NCI-H69 (cell line): ENCODE data around the gene S100A7A.
"Not testable (repeated sequence)": the region's sequence is repeated elsewhere in the genome, so short reads cannot be mapped to it uniquely, and the experiment has no call there.

Source experiments
- DNase-seq: peaks from one replicate; lab custom pipeline; 2025; lab: John Stamatoyannopoulos, UW

The S100A7A gene

DNA sequence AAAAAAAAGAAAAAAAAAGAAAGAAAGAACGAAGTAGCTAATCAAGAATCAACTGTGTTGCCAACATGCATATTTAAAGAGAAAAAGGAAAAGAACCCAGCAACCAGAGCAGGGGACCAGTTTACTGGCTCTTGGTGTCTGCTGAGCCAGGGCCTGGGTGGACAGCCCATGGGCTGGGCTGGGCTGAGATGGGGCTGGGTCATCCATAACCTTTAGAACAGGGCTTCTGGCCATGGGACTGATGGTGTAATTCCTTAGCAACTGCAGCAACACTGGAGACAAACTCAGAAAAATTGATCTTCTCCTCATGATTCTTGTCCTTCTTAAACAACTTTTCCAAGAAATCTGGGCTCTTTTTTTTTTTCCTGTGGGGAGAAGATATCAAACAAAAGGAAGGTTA is 10.5 kb downstream of the S100A7A start:
- DNase-seq: no peak

DNA sequence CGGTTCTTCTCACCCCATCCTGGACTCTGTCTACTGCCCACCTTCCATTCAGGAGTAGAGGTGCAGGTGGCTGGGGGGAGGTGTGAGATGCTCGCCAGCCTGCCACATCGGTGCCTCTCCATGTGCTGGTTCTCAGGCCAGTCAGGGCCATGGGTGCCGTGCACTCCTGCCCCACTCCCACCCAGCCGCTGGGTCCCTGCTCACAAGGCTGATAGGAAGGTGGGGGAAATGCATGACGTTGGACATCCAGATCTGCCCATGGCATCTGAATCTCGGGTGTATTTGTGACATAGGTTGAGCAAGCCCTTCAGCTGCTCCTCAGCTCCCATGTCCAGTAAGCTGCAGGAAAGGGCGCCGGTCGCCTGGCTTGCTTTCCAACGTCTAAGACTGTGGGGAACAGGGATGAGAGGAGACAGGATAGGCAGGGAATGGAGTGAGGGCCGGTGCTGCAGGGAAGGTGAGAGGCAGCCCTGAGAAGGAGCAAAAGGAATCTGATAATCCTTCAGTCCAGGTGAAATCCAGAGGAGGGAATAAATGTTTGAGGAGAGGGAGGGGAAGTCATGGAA is 11.8 kb downstream of the S100A7A start:
- peak; percentile 21 for DNase-seq

DNA sequence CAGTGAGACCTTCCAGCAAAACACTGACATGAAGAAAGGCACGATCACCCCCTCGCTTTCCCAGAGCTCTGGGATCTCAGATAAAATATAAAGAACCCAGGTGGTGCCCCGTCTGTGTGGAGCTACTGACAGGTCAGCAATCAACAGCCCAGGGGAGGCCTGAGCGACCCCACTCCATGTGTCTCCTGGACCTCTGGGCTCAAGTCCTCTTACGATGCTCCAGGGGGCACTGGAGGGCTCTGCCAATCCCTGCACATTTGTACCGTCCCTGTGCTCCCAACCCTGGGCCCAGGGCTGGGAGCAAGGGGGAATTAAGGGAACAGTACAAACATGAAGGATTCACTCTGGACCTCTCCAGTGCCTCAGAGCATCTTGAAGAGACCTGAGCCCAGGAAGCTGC is 12.5 kb downstream of the S100A7A start:
- peak; percentile 78 for DNase-seq

DNA sequence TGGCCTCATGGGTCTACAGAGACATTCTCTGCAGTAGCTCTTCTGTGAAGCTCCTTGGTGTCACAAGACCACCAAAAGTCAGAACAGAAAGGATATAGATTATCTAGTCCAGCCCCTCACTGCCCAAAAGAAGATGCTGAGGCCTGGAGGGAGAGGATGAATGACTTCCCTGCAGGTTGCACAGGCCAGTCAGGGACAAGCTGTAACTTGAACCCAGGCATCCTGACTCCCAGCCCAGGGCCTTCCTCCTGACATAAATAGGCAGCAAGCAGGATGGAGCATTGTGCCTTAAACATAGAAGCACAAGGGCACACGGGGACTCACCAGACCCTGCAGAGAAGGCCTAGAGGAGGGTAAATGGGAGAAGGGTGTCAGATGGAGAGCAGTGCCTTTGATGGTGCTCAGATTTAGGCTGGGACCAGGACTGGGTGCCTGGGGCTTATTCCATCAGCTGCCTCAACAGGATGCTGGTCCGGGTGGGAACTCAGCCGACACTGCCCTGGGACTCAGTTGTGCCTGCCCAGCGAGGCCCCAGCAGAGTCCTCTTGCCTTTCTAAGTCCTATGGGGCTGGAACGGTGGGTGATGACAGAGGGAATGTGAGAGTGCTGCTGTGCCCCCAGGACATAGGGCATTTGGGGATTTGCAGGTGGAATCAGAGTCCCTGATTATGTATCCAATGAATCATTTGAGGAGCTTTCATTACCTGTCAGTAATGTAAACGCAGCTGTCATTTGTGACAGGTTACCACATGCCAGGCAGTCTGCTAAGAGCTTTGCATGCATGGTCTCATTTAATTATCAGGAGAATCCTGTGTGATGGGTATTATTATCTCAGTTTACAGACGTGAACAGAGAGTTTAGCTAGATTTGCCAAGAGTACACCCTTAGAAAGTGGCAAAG is 13.2 kb downstream of the S100A7A start:
- DNase-seq: peak; percentile 99

DNA sequence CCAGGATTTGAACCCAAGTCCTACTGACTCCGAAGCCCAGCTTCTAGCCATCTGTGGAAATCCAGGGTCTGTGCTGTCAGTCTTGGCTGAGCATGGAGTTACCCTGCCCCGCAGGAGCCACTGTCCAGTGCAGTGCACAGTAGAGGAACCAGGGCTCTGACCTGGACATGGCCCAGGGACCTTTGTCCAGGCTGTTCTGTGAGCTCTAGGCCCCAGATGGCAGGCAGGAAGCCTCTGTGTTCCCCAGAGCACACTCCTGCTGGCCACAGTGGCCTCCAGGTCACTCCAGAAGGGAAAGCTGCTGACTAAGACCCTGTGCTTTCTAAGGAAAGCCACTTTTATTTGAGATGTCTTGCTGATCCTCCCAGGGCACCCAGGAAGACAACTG is 13.8 kb downstream of the S100A7A start:
- no peak for DNase-seq

DNA sequence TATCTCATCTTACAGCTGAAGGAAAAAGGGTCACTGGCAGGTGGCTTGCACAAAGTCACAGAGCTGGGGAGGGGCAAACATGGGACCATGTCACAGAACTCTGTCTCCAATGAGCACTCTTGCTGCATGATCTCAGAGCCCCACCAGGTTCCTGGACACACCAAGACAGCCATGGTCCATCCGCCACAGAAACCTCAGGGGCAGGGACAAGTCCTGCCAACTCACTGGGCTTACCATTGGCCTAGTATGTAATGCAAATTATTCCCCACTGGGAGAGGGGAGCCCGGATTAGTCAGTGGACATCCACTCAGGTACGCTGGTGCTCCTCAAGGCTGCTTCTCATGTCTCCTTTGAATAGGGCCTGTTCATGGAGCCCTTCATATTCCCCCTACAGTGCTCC is 14.2 kb downstream of the S100A7A start:
- DNase-seq: peak; percentile 67

DNA sequence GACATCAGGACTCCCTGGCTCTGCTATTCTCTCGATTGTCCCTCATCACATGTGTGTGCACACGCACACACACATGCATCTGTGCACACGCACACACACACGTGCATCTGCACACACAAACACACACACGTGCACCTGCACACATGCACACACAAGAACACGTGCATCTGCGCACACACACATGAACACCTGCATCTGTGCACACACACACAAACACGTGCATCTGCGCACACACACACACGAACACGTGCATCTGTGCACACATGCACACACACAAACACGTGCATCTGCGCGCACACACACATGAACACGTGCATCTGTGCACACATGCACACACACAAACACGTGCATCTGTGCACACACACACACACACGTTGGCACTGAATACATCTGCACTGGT is 14.7 kb downstream of the S100A7A start:
- DNase-seq: no peak

DNA sequence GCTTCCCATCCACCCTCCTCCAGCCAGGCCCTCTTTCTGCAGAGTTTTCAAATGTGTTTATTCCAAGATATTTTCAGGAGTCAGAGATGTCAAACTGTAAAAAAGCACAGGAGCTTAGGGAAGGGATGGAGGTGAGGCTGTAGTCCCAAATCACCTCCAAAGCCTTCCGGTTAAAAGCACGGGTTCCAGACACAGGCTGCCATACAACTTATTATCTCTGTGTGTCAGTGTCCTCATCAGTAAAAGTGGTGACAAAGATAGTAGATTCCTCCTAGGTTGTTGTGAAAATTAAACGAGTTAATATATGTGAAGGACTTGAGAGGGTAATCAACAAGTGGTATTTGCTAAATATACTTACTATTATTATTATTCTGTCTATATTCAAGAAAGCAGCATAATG is 15.1 kb downstream of the S100A7A start:
- no peak for DNase-seq

DNA sequence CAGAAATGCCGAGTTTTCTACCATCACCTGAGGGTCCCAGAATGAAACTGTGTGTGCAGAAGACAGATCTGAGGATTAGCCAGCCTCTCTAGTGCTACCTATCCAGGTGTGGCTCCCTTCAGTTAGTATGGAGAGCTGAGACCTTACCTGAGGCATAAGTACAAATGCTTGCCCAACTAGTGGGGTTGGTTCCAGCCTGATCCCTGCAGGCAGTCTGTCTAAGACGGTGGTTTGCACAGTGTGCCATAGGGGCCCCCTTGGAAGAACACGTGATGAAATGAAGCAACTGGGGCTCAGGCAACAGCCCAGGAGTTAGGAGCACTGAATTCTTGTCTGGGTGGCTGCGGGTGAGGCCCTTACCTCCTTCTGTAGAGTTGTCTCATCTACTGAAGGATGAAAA is 15.6 kb downstream of the S100A7A start:
- DNase-seq: no peak

DNA sequence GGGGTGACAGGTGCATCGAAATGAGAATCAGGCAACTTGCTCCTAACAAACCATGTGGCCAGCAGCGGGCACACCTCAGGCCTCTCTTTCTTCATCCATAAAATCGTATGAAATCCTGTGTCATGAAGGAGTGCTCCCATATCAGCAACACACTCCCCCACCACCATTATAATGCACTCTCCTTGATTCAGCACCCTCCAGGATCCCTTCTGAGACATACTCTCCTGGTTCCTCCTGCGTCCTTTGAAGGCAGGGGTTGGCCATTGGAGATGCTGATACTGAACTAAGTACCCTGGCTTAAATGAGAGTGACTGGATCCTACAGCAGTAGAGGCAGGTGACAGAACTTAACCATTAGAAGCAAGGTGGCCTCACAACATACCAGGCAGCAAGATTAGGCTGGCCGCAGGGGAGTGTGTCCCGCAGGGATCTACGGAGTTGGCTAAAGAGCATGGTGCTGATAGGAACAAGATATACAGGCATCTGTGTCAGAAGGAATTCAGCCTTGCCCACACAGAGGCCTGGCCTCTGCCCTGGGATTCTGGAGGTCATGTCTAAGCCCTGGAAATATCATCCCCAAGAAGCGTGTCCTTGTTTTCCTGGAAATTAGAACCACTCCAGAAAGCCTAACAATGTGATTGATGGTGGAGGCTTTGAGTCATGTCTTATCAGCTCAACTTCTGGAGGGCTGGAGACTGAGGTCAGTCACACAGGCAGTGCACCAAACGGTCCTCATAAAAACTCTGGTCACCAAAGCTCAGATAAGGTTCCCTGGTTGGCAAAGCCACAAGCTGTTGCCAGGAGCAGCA is 16.8 kb downstream of the S100A7A start:
- DNase-seq: no peak

DNA sequence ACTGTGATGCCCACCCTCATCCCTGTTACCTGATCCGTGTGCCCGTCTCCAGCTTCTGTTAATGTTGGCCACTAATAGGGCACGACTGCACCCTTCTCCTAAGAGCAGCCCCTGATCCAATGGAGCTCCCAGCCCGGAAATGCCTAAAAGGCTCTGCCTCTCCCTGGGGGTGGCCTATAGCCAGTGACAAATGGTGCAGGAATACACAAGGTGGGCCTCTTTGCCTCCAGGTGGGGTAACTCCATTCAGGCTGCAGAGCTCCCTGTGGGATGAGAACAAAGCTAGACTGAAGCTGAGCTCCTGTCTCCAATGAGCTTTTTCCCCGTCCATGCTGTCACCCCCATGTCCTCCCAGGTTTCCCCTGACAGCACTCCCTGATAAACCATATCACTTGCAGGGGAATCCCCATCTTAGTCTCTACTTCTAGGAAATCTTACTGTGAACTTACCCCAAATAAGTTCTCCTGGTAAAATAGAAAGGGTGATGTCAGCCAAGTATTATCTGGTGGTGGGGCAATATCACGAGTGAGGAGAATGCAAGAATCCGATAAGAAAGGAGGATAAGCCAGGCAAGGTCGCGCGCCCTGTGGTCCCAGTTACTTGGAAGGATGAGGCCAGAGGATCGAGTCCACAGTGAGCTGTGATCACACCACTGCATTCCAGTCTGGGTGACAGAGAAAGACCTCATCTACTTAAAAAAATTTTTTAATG is 18.6 kb downstream of the S100A7A start:
- no peak for DNase-seq

DNA sequence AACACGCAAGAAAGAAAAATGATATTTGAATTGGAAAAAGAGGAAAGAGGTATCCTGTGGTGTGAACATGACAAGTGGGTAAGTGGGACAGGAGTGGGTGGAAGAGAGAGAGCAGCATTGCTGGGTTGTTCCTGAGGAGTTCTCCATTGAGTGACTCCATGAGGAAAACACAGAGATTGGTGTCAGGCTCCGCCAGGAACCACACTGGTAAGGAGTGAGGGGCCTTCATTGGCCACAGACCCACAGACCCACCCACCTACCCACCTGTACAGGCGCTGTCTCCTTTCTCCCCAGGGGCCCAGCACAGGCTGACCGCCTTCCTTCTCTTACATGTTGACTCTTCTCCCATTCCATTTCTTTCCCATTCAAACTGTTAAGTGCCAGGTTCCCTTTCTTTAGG is 20.9 kb downstream of the S100A7A start:
- no peak for DNase-seq

DNA sequence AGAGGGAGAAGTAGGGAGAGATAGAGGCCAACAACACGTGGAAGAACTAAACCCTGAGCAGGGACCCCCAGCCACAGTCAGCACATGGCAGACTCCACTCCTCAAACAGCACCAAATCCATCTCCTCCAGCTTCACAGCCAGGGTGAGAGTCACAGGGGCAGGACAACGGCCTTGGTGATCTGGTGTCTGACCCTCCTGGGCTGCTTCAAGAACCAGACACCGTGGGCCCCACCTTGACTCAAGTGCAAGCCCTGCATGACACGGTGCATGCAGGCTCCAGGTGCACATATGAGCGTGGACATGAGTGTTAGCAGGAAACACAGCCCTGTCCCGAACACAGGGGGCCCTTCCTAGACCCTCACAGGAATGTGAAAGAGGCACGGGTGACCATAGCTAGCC is 22.3 kb downstream of the S100A7A start:
- no peak for DNase-seq

DNA sequence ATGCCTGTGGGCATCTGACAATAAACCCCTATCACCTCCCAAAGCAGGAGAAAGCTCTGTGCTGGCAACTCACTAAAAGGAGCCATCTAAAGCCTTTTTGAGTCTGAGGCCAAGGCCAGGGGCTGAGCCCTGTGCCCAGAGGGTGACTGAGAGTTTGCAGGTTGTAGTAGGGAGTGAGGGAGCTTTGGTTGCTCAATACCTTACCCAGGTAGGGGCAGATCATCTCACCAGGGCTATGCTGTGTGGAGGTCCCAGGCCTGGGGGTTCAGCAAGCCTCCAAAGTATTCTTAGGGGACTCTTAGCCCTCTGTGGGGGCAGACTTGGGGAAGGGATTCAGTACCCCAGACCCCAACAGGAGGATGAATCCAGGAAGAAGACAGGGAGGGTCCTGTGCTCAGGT is 23.0 kb downstream of the S100A7A start:
- no peak for DNase-seq

DNA sequence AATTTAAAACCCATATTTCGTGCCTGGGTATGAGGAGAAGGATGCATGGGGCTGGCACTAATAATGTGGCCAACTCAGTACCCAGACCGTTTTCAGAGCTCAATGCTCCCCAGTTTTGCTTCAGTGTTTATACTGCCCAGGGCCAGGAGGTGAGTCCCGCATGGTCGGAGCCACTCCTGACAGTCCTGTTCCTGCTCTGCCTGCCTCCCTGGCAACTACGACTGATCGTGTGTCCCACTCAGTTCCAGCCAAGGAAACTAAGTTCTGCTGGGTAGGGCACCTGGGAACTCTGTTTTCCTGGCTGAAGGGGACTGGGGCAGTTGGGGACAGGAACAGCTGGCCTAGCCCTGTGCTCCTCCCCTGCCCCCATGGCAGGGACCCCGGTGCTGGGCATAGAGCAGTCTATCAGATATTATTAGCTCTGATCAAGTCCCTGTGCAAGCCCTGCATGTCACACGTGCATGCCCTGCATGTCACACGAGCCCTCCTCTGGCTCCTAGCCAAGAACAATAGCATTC is 25.0 kb downstream of the S100A7A start:
- DNase-seq: peak; percentile 82

DNA sequence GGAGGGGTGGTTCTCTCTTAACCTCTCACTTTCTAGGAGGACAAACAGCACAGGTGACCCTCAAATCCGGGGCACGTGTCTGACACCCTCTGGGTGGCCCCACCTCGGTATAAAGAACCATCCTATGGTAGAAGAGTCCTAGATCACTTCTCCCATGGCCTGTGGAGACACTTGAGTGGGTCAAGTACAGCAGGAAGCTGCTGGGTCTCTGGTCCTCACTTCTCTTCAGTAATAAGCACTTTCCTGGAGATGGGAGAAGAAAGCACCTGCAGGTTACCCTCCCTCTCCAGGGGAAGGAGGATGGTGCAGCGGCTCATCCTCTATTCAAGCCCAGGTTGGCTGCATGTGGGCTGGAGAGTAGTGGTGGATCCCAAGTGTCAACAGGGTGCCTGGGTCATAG is 27.2 kb downstream of the S100A7A start:
- DNase-seq: no peak

DNA sequence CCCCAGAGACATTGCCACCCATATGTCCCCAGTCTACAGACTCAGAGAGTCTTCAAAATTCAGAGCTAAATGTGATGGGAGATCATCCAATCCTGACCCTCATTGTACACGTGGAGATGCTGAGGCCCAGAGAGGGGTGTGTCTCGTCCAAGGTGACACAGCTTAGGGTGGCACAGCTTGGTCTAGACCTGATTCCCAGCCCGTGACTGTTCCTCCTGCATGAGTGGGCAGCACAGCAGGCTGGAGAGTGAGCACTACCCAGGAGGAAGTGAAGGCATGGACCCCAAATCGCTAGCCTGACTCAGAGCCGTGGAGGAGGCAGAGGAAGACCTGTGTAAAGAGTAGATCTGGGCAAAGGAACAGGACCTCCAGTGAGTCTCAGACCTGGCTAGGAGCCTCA is 27.8 kb downstream of the S100A7A start:
- no peak for DNase-seq

DNA sequence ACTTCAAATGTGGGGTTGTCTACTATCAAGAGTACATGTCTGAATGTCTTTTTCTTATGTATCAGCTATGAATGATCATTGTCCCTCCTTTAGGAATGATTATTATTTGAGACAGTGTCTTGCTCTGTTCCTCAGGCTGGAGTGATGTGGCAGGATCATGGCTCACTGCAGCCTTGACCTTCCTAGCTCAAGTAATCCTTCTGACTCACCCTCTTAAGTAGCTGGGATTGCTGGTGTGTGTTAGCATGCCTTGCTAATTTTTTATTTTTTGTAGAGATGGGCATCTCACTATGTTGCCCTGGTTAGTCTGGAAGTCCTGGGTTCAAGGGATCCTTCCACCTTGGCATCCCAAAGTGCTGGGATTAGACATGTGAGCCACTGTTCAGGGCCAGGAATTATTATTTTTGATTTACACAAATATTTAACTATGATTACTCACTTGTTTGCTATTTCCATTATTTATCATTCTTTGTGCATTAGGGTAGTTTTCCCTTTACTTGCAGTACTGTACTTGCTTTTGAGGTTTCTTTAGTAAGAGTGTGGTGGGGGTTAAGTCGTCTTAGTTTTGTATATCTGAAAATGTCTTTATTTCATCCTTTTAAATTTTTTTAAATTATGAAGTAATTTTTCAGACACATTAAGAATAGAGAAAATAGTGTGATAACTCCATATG is 31.3 kb downstream of the S100A7A start:
- DNase-seq: no peak

DNA sequence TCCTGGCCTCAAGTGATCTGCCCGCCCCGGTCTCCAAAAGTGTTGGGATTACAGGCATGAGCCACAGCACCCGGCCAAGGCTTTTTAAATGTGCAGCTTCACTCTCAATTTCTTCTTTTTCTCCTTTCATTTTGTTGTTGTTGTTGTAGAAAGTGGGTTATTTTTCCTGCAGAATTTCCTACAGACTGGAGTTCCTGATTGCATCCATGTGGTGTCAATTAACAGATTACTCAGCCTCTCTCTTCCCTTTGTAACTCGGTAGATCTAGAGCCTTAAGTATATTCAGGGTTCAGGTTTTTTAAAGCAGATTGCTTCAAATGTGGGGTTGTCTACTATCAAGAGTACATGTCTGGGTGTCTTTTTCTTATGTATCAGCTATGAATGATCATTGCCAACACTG is 32.5 kb downstream of the S100A7A start:
- not testable (repeated sequence) for DNase-seq

DNA sequence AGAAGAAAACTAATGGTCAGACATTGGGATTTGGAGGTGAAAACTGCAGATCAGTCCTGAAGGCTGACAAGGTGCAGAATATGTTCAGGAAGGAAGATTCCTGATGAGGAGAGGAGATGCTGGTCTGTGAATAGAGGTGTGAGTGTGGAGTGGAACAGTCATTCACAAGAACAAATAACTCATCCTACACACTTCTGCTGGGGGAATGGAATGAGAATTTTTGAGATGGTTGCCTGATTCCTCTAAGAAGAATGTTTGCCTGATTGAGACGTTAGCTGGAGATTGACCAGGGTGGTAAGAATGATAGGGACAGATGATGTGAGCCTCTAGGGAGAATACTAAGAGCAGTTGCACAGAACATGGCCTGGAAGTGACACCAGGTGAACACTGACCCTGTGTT is 40.1 kb downstream of the S100A7A start:
- DNase-seq: no peak

DNA sequence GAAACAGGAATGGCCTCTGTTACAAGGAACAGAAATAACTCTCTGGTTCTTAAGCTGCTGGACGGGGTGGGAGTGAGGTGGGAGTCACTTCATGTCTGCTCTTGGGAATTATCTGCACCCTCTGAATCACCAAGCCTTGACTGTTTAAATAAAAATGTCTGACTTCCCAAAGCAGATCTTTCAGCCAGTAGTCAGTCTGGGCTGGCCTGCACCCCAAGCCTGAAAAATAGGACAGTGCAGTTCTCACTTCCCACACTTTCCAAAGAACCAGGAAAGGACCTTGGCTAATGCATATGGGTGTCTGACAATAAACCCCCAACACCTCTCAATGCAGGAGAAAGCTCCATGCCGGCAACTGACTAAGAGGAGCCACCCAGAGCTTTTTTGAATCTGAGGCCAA is 43.3 kb downstream of the S100A7A start:
- DNase-seq: no peak

DNA sequence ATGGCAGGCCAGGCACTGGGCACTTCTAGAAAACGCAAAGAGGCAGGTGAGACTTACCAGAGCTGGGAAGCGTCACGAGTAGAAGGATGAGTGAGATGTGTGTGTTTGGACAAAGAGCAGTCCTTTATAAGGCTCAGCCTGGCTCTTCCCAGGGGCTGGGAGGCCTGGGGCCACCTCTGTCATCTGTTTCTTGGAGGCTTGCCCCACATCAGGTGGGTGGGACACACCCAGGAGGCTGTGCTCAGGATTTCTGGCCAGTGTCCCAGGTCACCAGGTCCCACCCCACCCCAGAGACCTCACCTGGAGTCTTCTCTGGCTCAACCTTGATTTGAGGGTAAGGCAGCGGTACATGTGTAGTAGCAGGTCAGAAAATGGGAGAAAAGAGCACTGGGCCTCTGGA is 44.2 kb downstream of the S100A7A start, which contains the start of gene S100A7:
S100A7 (minus strand) TSS at position 101 of the 400 bp plus-strand sequence. CDS start 1,638 bp downstream, outside the sequence.
- no peak for DNase-seq
